SK-N-SH (cell line): ENCODE measurements around the gene MALRD1. TPM values are rescaled to one million over a fixed set of nuclear protein-coding genes. Genes with fewer than 3 reads are reported as not detected.

Experiments used
- CTCF ChIA-PET: fragments of 300-600, 350-600 bp; formaldehyde crosslinking; extraction: SDS; loops from one replicate; lab custom pipeline; 2021; lab: Yijun Ruan, JAX
- POLR2A ChIA-PET: fragments of 350-600 bp; sonication (Branson Sonifier 250); formaldehyde crosslinking; extraction: SDS; loops from one replicate; lab custom pipeline; 2020; ENCODE audit warnings: antibody characterized with exemption, inconsistent platforms; lab: Yijun Ruan, JAX
- DNase-seq: peaks from one replicate; pipeline ENCODE4 v3.0.0; 2012
- H2AFZ ChIP-seq: fragments of 200-600 bp; sonication (generic); 2 replicates; pipeline ENCODE4 v1.8.1; 2016; ENCODE audit warnings: antibody characterized with exemption, mild to moderate bottlenecking, low read depth
- H3F3A ChIP-seq: fragments of 200-600 bp; sonication (generic); replicated peaks from 2 replicates; pipeline ENCODE3; 2016; ENCODE audit warnings: antibody characterized with exemption, mild to moderate bottlenecking; ENCODE audit not compliant: insufficient read depth
- H3K27ac ChIP-seq, 2 experiments: fragments of 200-500 bp in 1 of 2; fragments of 200-600 bp in 1 of 2; sonication (Bioruptor generic) in 1 of 2; sonication (generic), shearing (Covaris generic) in 1 of 2; 2 replicates each; pipeline versions ENCODE4 v1.5.1 to v1.6.1; 2014 to 2016; ENCODE audit warnings: low read depth in 2 of 2, inconsistent platforms in 1 of 2, low read length in 1 of 2, mild to moderate bottlenecking in 1 of 2, mixed read lengths in 1 of 2
- H3K27me3 ChIP-seq: fragments of 200-600 bp; sonication (generic), shearing (Covaris generic); 2 replicates; pipeline ENCODE4 v1.6.1; 2016; ENCODE audit warnings: mixed run types; ENCODE audit not compliant: insufficient read depth
- H3K36me3 ChIP-seq, 2 experiments: fragments of 200-500 bp in 1 of 2; fragments of 200-600 bp in 1 of 2; sonication (Bioruptor generic) in 1 of 2; sonication (generic) in 1 of 2; replicated peaks in 1 of 2; 2 replicates each; pipeline versions ENCODE3 to v1.5.1; 2014 to 2016; ENCODE audit warnings: low read length in 1 of 2, mild to moderate bottlenecking in 1 of 2; ENCODE audit not compliant: insufficient read depth in 2 of 2, control insufficient read depth in 1 of 2
- H3K4me1 ChIP-seq, 2 experiments: fragments of 200-500 bp in 1 of 2; fragments of 200-600 bp in 1 of 2; sonication (Bioruptor generic) in 1 of 2; sonication (generic), shearing (Covaris generic) in 1 of 2; 2 replicates each; pipeline versions ENCODE4 v1.5.1 to v1.6.1; 2014 to 2016; ENCODE audit warnings: low read depth in 1 of 2, low read length in 1 of 2, mixed run types in 1 of 2; ENCODE audit not compliant: insufficient read depth in 2 of 2, control insufficient read depth in 1 of 2
- H3K4me2 ChIP-seq: fragments of 200-600 bp; sonication (generic), shearing (Covaris generic); 2 replicates; pipeline ENCODE4 v1.6.1; 2017; ENCODE audit warnings: mixed run types
- H3K4me3 ChIP-seq, 2 experiments: fragments of 200-500 bp in 1 of 2; fragments of 200-600 bp in 1 of 2; sonication (Bioruptor generic) in 1 of 2; sonication (generic), shearing (Covaris generic) in 1 of 2; 2 replicates each; pipeline versions ENCODE4 v1.5.1 to v1.8.1; 2014 to 2016; ENCODE audit warnings: low read depth in 2 of 2, inconsistent platforms in 1 of 2, low read length in 1 of 2, mild to moderate bottlenecking in 1 of 2, mixed read lengths in 1 of 2, moderate library complexity in 1 of 2
- H3K79me2 ChIP-seq: fragments of 200-600 bp; sonication (generic); 2 replicates; pipeline ENCODE4 v1.8.1; 2017; ENCODE audit warnings: mild to moderate bottlenecking; ENCODE audit not compliant: insufficient read depth
- H3K9ac ChIP-seq: fragments of 200-600 bp; sonication (generic); 2 replicates; pipeline ENCODE4 v1.6.1; 2017; ENCODE audit warnings: mixed run types
- H3K9me2 ChIP-seq: fragments of 200-600 bp; sonication (generic); 2 replicates; pipeline ENCODE4 v1.6.1; 2017; ENCODE audit warnings: mixed run types
- H3K9me3 ChIP-seq: fragments of 200-600 bp; sonication (generic); 2 replicates; pipeline ENCODE4 v1.6.1; 2017; ENCODE audit warnings: mixed run types, mild to moderate bottlenecking, moderate library complexity
- H4K20me1 ChIP-seq: fragments of 200-600 bp; sonication (generic); 2 replicates; pipeline ENCODE4 v1.6.1; 2017; ENCODE audit warnings: mild to moderate bottlenecking, mixed run types; ENCODE audit not compliant: insufficient read depth
- CHD2 ChIP-seq: fragments of 150-350 bp; IDR thresholded peaks from 2 replicates; pipeline ENCODE4 v1.6.1; 2018; ENCODE audit warnings: low read length; ENCODE audit not compliant: partially characterized antibody
- ELF1 ChIP-seq: IDR thresholded peaks from 2 replicates; pipeline ENCODE4 v1.4.0; 2012
- FOSL2 ChIP-seq: IDR thresholded peaks from 2 replicates; pipeline ENCODE4 v1.4.0; 2012; ENCODE audit warnings: low read depth, mild to moderate bottlenecking, moderate library complexity, borderline replicate concordance
- FOXJ3 ChIP-seq: sonication (generic); formaldehyde crosslinking; IDR thresholded peaks from 2 replicates; pipeline ENCODE4 v1.5.1; 2020; ENCODE audit warnings: mild to moderate bottlenecking, missing genetic modification reagents
- FOXM1 ChIP-seq: IDR thresholded peaks from 2 replicates; pipeline ENCODE4 v1.4.0; 2012; ENCODE audit warnings: low read depth, mild to moderate bottlenecking
- GABPA ChIP-seq: IDR thresholded peaks from 2 replicates; pipeline ENCODE4 v1.4.0; 2012; ENCODE audit warnings: low read depth, mild to moderate bottlenecking
- GATA2 ChIP-seq: sonication (generic); formaldehyde crosslinking; IDR thresholded peaks from 2 replicates; pipeline ENCODE4 v1.5.0; 2020; ENCODE audit warnings: mild to moderate bottlenecking, missing genetic modification reagents
- IRF3 ChIP-seq: fragments of 150-350 bp; IDR thresholded peaks from 2 replicates; pipeline ENCODE4 v1.6.1; 2016; ENCODE audit warnings: mild to moderate bottlenecking, low read depth, low read length
- MEF2A ChIP-seq: IDR thresholded peaks from 2 replicates; pipeline ENCODE4 v1.4.0; 2012; ENCODE audit warnings: low read depth, borderline replicate concordance
- MXI1 ChIP-seq: IDR thresholded peaks from 2 replicates; pipeline ENCODE4 v1.6.1; 2012; ENCODE audit warnings: mild to moderate bottlenecking, low read depth, low read length, improper control_type of control experiment
- NFIC ChIP-seq: IDR thresholded peaks from 2 replicates; pipeline ENCODE4 v1.4.0; 2012; ENCODE audit warnings: borderline replicate concordance
- PBX3 ChIP-seq: IDR thresholded peaks from 2 replicates; pipeline ENCODE4; 2012
- RXRA ChIP-seq: IDR thresholded peaks from 2 replicates; pipeline ENCODE4 v1.4.0; 2012; ENCODE audit warnings: low read depth, mild to moderate bottlenecking, borderline replicate concordance
- SIN3A ChIP-seq: IDR thresholded peaks from 2 replicates; pipeline ENCODE4 v1.6.1; 2012; ENCODE audit warnings: low read depth, mild to moderate bottlenecking, low read length, moderate library complexity, borderline replicate concordance
- SMC3 ChIP-seq: IDR thresholded peaks from 2 replicates; pipeline ENCODE4 v1.6.1; 2012; ENCODE audit warnings: low read depth, low read length, improper control_type of control experiment
- TCF12 ChIP-seq: IDR thresholded peaks from 2 replicates; pipeline ENCODE4 v1.4.0; 2012
- TEAD4 ChIP-seq: IDR thresholded peaks from 2 replicates; pipeline ENCODE4 v1.4.0; 2012; ENCODE audit warnings: mild to moderate bottlenecking, borderline replicate concordance; ENCODE audit not compliant: insufficient read depth
- USF1 ChIP-seq: IDR thresholded peaks from 2 replicates; pipeline ENCODE4 v1.4.0; 2012; ENCODE audit warnings: low read depth, borderline replicate concordance
- USF2 ChIP-seq: fragments of 150-350 bp; IDR thresholded peaks from 2 replicates; pipeline ENCODE4 v1.6.1; 2017; ENCODE audit warnings: antibody characterized with exemption, low read length, low read depth, borderline replicate concordance
- YY1 ChIP-seq: IDR thresholded peaks from 2 replicates; pipeline ENCODE4 v1.4.0; 2012; ENCODE audit warnings: low read depth, mild to moderate bottlenecking
- WGBS: methylation state at CpG from one replicate; pipeline ENCODE4 v1.1.6; 2017; ENCODE audit warnings: low lambda C conversion rate; 5-methylcytosine and 5-hydroxymethylcytosine counted together
- polyA plus RNA-seq, 3 experiments: library from polyadenylated mRNA; depleted of rRNA; stranded (reverse); fragments of >200 nt; gene quantifications; 2 replicates each; pipeline ENCODE4 v1.2.3, GENCODE V29; 2012

Gene MALRD1
- polyA plus RNA-seq, 1 of the 3 experiments (the other 2 are of a cell fraction) = not detected

- Histone ChIP-seq H3K9me2 (no peaks in the 10 kb centered on the region), H3K79me2 (no peaks in the 10 kb centered on the region), H3F3A (no peaks in the 10 kb centered on the region), H3K9me3 (no peaks in the 10 kb centered on the region), H3K27ac (no peak overlapping the region), H3K36me3 (no peaks in the 10 kb centered on the region), H2AFZ (no peak overlapping the region), H3K4me3 (no peak overlapping the region), H3K4me2 (no peak overlapping the region), H3K9ac (no peak overlapping the region), H3K4me1 (no peaks in the 10 kb centered on the region; a peak in 1 of 4 replicates), H3K27me3 (no peaks in the 10 kb centered on the region), H4K20me1 (no peaks in the 10 kb centered on the region)
- no peak for TF ChIP-seq SIN3A
- no peak for TF ChIP-seq FOXJ3 (CRISPR knock-in tag)
- TF ChIP-seq ELF1 = no peak
- TF ChIP-seq TCF12 = no peak
- TF ChIP-seq GABPA = no peak
- no peak for TF ChIP-seq GATA2 (CRISPR knock-in tag)
- TF ChIP-seq YY1 = no peak
- no peak for TF ChIP-seq TEAD4
- no peak for TF ChIP-seq USF1
- no peak for TF ChIP-seq PBX3
- TF ChIP-seq MEF2A = no peak
- no peak for TF ChIP-seq MXI1
- TF ChIP-seq USF2 = no peak
- WGBS = 9% methylated on average over 2 of the region's 2 CpGs
- ChIA-PET POLR2A (no interaction called here), CTCF (interaction anchor here (0.7 kb wide), 1 partner anchor 1659 kb away, joined by 3 read pairs; no protein-coding TSS in a partner anchor)
- DNase-seq = no peak
These were observed 16.8 kb upstream of the MALRD1 start for GRCh38 chr10:19031763-19032162.

- Histone ChIP-seq H3K9me3 (no peaks in the 10 kb centered on the region), H3K27me3 (no peaks in the 10 kb centered on the region), H3F3A (no peaks in the 10 kb centered on the region), H3K9me2 (no peaks in the 10 kb centered on the region), H3K79me2 (no peaks in the 10 kb centered on the region)
- 35% methylated on average over 1 of the region's 1 CpG for WGBS
- TF ChIP-seq ELF1 (no peak), RXRA (no peak), SMC3 (no peak), FOSL2 (no peak), CHD2 (no peak), NFIC (no peak), IRF3 (no peak), FOXM1 (no peak), YY1 (no peak), TCF12 (no peak), GABPA (no peak), TEAD4 (no peak)
- TF ChIP-seq, all 33 proteins: peak for 0
- no peaks in the 10 kb centered on the region for H4K20me1 ChIP-seq
- DNase-seq = no peak
- no peak overlapping the region for H3K27ac ChIP-seq
- ChIA-PET CTCF (interaction anchor here (1.0 kb wide), 1 partner anchor 17 kb away, joined by 3 read pairs; no protein-coding TSS in a partner anchor), POLR2A (no interaction called here)
- no peak overlapping the region for H2AFZ ChIP-seq
- H3K4me3 ChIP-seq = no peak overlapping the region
- no peaks in the 10 kb centered on the region for H3K36me3 ChIP-seq
- H3K4me1 ChIP-seq = no peaks in the 10 kb centered on the region; a peak in 1 of 4 replicates
- H3K9ac ChIP-seq = no peak overlapping the region
- H3K4me2 ChIP-seq = no peak overlapping the region
These were observed 14.9 kb upstream of the MALRD1 start for GRCh38 chr10:19033741-19034140.
